Spleen (tissue), 11 donors: Measurements from ENCODE around the gene HSD17B7. TPM values are rescaled to one million over a fixed set of nuclear protein-coding genes. Genes with fewer than 3 reads are reported as not detected.

Source experiments
- DNase-seq: peaks from one replicate; pipeline ENCODE4 v3.0.0-alpha.2; 2020
- H3K27ac ChIP-seq, 8 donors: fragments of 200-600 bp; sonication (generic) in 7 of 8; 1 replicate in 4 of 8; 2 replicates in 4 of 8; pipeline versions ENCODE4 v1.5.0 to v1.8.0; 2016 to 2021; ENCODE audit warnings: inconsistent platforms in 4 of 8, mild to moderate bottlenecking in 4 of 8, moderate library complexity in 1 of 8
- H3K27me3 ChIP-seq, 7 donors: fragments of 200-600 bp; sonication (generic) in 6 of 7; replicated peaks in 1 of 7; 1 replicate in 4 of 7; 2 replicates in 3 of 7; pipeline versions ENCODE4 v1.5.0 to v1.8.0; 2016 to 2021; ENCODE audit warnings: inconsistent platforms in 3 of 7, mild to moderate bottlenecking in 1 of 7
- H3K36me3 ChIP-seq, 6 donors: fragments of 200-600 bp; sonication (generic) in 5 of 6; 1 replicate in 4 of 6; 2 replicates in 2 of 6; pipeline versions ENCODE4 v1.5.0 to v1.8.0; 2016 to 2021; ENCODE audit warnings: inconsistent platforms in 2 of 6
- H3K4me1 ChIP-seq, 6 donors: fragments of 200-600 bp; sonication (generic) in 5 of 6; 1 replicate in 3 of 6; 2 replicates in 3 of 6; pipeline versions ENCODE4 v1.5.0 to v1.8.0; 2016 to 2021; ENCODE audit warnings: inconsistent platforms in 3 of 6
- H3K4me3 ChIP-seq, 8 donors: fragments of 200-600 bp; sonication (generic) in 7 of 8; 1 replicate in 4 of 8; 2 replicates in 4 of 8; pipeline versions ENCODE4 v1.5.0 to v1.8.0; 2016 to 2021; ENCODE audit warnings: inconsistent platforms in 4 of 8, mild to moderate bottlenecking in 4 of 8, moderate library complexity in 2 of 8
- H3K9me3 ChIP-seq, 8 donors: fragments of 200-600 bp; sonication (generic) in 7 of 8; 1 replicate in 4 of 8; 2 replicates in 4 of 8; pipeline versions ENCODE4 v1.5.0 to v1.8.0; 2016 to 2021; ENCODE audit warnings: inconsistent platforms in 4 of 8
- CTCF ChIP-seq, 11 experiments: fragments of 200-600 bp in 7 of 11; fragments of 450-650 bp in 4 of 11; sonication (generic) in 4 of 11; IDR thresholded peaks in 8 of 11; conservative IDR thresholded peaks in 3 of 11; 1 replicate in 7 of 11; 2 replicates in 4 of 11; pipeline versions ENCODE4 v1.4.0 to v1.8.0; 2016 to 2021; ENCODE audit warnings: antibody characterized with exemption in 11 of 11, inconsistent platforms in 4 of 11, mild to moderate bottlenecking in 1 of 11
- POLR2A ChIP-seq, 3 donors: fragments of 450-650 bp; IDR thresholded peaks; one replicate each; pipeline ENCODE4 v1.5.1; 2017; ENCODE audit warnings: antibody characterized with exemption in 3 of 3, mild to moderate bottlenecking in 1 of 3
- POLR2AphosphoS5 ChIP-seq, 3 donors: sonication (generic); formaldehyde crosslinking; IDR thresholded peaks; one replicate each; pipeline ENCODE4 v1.5.1; 2017; ENCODE audit warnings: antibody characterized with exemption in 3 of 3
- WGBS, 5 donors: extraction: QIAGEN DNeasy Blood & Tissue Kit in 3 of 5; methylation state at CpG; one replicate each; pipeline versions ENCODE4 v1.1.5 to v1.1.7; 2013 to 2018; 5-methylcytosine and 5-hydroxymethylcytosine counted together
- intact Hi-C: fragments of 100-400 bp; cut with DNase I; formaldehyde crosslinking; loops from one replicate; pipeline ENCODE4 v1.15.0; 2023; ENCODE audit warnings: low total_unique reads
- polyA plus RNA-seq, 3 donors: library from polyadenylated mRNA; stranded (reverse); fragments of 200-250 nt; gene quantifications; one replicate each; pipeline ENCODE4 v1.2.1, GENCODE V29; 2013
- small RNA-seq, 4 donors: library from RNA; depleted of rRNA; stranded (forward); fragments of <200 nt; gene quantifications; one replicate each; pipeline ENCODE3, GENCODE V24; 2016
- total RNA-seq, 7 donors: library from RNA; depleted of rRNA in 3 of 7; stranded (reverse); fragments of >200 nt in 3 of 7; fragmentation: NEBNext Ultra II Directional in 4 of 7; extraction: Animal tissue kit (Norgen Biotek cat#: 25700) in 4 of 7; gene quantifications; one replicate each; pipeline versions ENCODE4 v1.1.0 to v1.2.1, GENCODE V29; 2016 to 2021
- donor health status: healthy with polysubstance abuse.
- donor health status: DM: no; HTN: no; CAD: no; lungs with moderate emphysema.
- donor health status: DM: no; HTN: no; CAD: no.
- donor health status: Bipolar disorder and iron deficiency.
- donor health status: healthy.
- donor health status: DM: no; HTN: no; CAD: no.
- donor health status: DM: yes; HTN: yes; CAD: no.

HSD17B7 gene
- total and polyA plus RNA-seq, 10 donors = 9.6 to 25.6 (median 18.1) TPM

DNA sequence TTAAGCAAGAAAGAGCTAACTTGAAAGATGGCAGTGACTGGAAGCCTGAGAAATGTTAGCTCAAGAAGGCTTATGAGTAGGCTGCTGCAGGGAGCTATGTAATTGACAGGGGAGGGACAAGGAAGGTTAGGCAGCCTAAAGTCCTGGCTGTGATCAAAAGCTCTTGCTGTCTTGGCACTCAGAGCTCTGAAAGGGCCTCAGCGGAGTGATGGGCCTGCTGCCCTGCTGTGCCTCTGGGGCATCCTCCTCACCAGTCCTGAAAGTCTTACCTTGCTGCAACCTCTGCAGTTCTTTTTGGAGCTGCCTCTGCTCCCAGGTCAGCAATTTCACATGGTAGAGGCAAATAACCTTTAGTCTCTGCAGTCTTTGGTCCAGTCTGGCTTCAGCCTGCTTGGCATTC is 68.7 kb downstream of the HSD17B7 start:
- Histone ChIP-seq H3K36me3 (no peaks in the 10 kb centered on the region), H3K4me3 (no peak overlapping the region), H3K4me1 (no peaks in the 10 kb centered on the region), H3K27me3 (peaks cover 0 to 10% (median 0%) of the 10 kb centered on the region in 7 donors), H3K9me3 (no peaks in the 10 kb centered on the region), H3K27ac (no peak overlapping the region)
- intact Hi-C loops = loop anchor here (10.0 kb wide), 1 partner anchor 316 kb away; no protein-coding TSS in a partner anchor
- WGBS, 5 donors = 81 to 100% (median 91%) methylated on average over 1 of the region's 1 CpG
- DNase-seq = no peak
- no peak for TF ChIP-seq CTCF (IDR thresholded peaks at IDR 0.05 in 8 of 11, conservative IDR thresholded peaks at IDR 0.05 in 3 of 11)

DNA sequence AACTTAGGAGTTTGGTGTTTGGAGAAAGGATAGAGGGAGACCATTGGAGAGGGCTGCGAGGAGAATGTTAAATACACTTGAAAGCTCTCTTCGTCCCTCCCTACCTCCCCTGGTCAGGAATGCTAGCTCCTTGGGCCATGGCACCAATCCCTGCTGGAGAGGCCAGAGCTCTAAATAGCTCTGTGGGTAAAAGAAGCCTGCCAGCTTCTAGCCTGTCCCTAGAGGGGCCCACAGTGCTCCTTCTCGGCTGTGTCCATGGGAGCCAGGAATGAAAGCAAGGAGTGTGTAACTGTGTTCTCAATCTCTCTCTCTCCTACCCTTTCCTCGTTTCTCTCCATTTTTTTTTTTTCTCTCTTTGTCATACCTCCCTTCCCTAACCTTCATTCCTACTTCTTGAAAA is 70.6 kb downstream of the HSD17B7 start, which contains the start of gene CCDC190:
Gene CCDC190, minus strand, starts transcription at position 75 of the 400 bp plus-strand sequence. CDS start 1,529 bp downstream, outside the sequence.
- WGBS, 5 donors = 64 to 77% (median 72%) methylated on average over 4 of the region's 4 CpGs
- no peak within 1 kb of the TSS for H3K27ac ChIP-seq
- H3K27me3 ChIP-seq = peaks cover 0 to 10% (median 0%) of the 10 kb centered on the region in 7 donors
- no peaks in the 10 kb centered on the region for H3K4me1 ChIP-seq
- intact Hi-C loops = no loop called here
- H3K9me3 ChIP-seq = no peaks in the 10 kb centered on the region
- H3K4me3 ChIP-seq = no peak within 1 kb of the TSS
- H3K36me3 ChIP-seq = no peaks in the 10 kb centered on the region
- TF ChIP-seq POLR2A (IDR thresholded peaks at IDR 0.05) (no peak), CTCF (IDR thresholded peaks at IDR 0.05 in 8 of 11, conservative IDR thresholded peaks at IDR 0.05 in 3 of 11) (no peak), POLR2AphosphoS5 (IDR thresholded peaks at IDR 0.05) (no peak)
- no peak for DNase-seq

DNA sequence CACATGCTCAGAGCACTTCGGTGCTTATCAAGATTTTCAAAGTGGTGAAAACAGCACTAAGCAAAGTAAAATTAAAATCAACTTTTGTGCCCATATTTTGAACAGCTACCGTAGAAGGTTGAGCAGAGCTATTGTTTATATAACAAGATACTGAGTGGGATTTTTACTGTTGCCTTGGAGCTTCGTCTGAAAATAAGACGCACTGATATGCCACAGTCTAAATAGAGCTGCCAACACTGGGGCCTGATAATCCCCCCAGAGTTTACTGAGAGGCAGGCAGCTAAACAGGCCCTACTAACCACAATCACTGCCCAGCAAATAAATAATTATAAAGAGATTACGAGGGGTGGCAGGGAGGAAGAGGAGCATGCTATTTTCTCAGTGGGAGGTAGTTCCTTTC is 71.1 kb downstream of the HSD17B7 start:
- Histone ChIP-seq H3K27ac (no peak overlapping the region), H3K4me1 (no peaks in the 10 kb centered on the region), H3K9me3 (no peaks in the 10 kb centered on the region), H3K4me3 (no peak overlapping the region), H3K27me3 (peaks cover 0 to 10% (median 0%) of the 10 kb centered on the region in 7 donors), H3K36me3 (no peaks in the 10 kb centered on the region)
- WGBS, 5 donors = 77 to 87% (median 86%) methylated on average over 5 of the region's 5 CpGs
- no peak for TF ChIP-seq POLR2AphosphoS5 (IDR thresholded peaks at IDR 0.05)
- TF ChIP-seq CTCF (IDR thresholded peaks at IDR 0.05 in 8 of 11, conservative IDR thresholded peaks at IDR 0.05 in 3 of 11) = no peak
- no peak for TF ChIP-seq POLR2A (IDR thresholded peaks at IDR 0.05)
- DNase-seq = no peak
- intact Hi-C loops = no loop called here

Small RNA genes lying within 50 kb of the gene (small RNA-seq; reads per million reads assigned to genes)
- 0 reads per million in 4 donors for gene RN7SL861P

Other genes starting within 250 kb of the HSD17B7 start
- gene UAP1, start 229.0 kb upstream of the HSD17B7 start, total RNA-seq = 10 to 100 TPM; 19.1 to 48.3 (median 24.5) TPM
- 10 to 100 TPM; 13.1 to 18.5 (median 15.0) TPM for gene UAP1, start 229.0 kb upstream of the HSD17B7 start, polyA plus RNA-seq
- 10 to 100 TPM in 6 of 7 donors, 1 to 10 TPM in 1; 8.2 to 20.8 (median 13.9) TPM for gene DDR2, start 158.2 kb upstream of the HSD17B7 start, total RNA-seq
- 1 to 10 TPM; 1.1 to 1.7 (median 1.3) TPM for gene DDR2, start 158.2 kb upstream of the HSD17B7 start, polyA plus RNA-seq
- gene CCDC190, start 70.5 kb downstream of the HSD17B7 start, total RNA-seq = not detected
- gene CCDC190, start 70.5 kb downstream of the HSD17B7 start, polyA plus RNA-seq = not detected